Activated CD8-positive, alpha-beta memory T cell treated with anti-CD3 and anti-CD28 coated beads for 24 hours (primary cell): ENCODE results near the gene CBARP.

Experiments
- DNase-seq: peaks from one replicate; pipeline ENCODE4 v3.0.0-alpha.2; 2020

Gene CBARP

DNA sequence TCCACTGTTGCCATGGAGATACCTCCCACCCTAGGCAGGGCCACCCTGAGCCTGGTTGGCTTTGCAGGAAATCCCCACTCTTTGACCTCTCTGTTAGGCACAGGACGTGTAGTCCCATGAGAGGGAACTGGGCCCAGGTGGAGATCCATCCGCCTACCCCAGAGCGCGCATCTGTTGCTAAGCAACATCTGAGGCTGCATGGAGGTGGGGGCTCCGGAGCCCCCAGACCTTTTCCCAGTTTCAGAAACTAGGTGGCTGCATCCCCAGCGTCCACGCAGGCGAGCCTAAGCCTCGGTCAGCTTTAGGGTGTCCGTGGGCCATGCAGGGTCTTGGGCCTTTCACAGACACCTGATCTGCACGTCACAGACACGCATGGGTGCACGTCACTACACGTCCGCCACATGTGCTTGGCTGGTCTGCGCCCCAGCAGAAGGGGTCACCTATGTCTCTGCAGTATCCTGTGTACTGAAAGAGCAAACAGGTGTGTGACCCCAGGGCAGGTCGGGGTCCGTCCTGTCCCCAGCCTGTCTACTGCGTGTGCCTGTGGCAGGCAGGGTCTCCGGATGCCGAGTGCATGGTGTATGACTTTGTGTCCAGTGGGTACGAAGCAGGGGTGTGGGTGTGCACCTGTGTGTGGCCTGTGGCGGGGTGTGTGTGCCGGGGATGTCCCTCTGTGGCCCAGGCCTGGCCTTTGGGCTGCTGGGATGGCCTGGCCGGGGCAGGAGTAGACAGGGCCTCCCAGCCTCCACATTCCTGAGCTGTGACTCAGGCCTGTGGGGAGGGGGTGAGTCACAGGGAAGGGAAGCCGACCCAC, 27.2 kb upstream of the CBARP start:
- DNase-seq: no peak

DNA sequence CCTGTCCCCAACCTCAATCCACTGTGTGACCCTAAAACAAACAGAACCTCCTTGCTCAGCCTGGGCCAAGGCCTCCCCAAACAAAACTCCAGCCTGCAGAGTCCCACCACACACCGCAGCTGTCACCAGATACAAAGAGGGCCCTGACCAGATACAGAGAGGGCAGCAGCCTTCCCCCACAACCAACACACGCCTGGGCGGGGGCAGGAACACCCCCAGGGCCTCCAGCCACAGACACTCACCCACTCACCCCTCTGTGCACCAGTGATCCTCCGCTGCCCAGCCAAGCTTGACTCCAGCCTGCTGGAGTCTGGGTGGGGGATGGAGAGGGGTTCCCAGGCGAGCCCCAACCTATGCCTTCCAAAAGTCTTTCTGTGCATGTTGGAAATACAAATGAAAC, 25.4 kb upstream of the CBARP start:
- DNase-seq: no peak

DNA sequence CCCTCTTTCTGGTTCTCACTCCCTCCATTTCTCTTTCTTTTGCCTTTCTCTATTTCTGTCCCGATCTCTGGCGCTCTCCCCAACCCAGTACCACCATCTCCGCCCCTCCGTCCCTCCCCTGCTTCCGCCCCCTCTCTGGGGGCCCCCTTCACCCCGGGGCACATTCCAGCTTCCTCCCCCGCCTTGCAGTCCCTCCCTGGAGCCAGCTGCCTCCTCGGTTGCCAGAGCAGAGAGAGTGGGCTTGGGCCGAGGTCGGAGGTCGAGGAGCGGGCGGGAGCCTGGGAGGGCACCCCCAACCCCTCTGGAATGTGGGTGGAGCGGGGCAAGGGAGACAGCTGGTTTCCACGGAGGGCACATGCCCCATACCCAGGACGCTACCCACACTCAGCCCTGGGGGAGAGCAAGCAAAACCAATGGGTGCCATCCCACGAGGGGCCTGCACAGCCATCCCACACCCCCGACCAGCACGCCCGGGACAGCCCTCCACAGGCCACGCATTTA, 24.9 kb upstream of the CBARP start:
- DNase-seq: no peak

DNA sequence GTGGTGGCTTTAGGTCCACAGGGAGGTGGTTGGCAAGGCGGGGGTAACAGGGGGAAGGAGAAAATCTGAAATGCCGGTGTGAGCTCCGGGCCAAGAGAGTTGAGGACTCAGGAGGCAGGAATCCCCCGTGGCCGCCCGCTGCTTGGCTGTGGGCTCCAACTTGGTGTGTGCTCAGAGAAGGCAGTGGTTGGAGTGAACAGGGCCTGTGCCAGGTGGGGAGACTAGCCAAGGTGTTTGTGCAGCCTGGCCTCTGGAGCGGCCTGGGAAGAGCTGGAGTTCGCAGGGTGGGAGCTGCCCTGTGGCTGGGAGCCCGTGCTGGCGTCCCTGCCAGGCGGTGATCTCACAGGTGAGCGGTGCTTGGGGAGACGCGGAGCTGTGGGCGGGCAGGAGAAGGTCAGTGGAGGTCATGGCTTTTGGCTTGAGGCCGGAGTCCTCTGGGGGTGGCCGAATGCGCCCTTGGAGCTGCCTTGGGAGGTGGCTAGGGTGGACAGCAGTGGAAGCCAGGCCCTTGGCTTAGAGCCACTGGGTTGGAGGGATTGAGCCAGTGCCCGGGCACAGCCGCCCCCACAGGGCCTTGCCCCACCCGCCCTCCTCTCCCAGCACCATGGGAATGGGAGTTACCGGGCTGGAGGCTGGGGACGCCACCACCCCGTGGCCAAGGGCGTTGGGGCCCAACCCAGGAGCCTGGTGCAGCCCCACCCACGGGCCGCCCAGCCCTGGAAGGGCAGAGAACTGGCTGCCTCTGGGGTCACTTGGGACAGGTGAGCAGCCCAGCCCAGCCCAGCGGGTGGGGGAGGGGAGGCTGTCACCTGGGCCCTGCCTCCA, 24.2 kb upstream of the CBARP start:
- DNase-seq: no peak

DNA sequence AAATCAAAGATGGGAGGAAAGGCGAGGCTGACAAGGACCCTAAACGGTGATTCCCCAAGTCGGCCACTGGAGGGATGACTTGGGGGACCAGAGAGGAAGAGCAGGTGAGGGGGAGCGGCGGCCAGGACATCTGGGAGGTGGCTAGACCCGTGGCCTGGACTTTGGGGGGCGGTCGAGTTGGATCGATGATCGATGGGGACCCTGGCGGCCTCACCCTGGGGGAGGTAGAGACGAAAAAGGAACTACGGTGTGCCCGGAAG, 23.7 kb upstream of the CBARP start:
- no peak for DNase-seq

DNA sequence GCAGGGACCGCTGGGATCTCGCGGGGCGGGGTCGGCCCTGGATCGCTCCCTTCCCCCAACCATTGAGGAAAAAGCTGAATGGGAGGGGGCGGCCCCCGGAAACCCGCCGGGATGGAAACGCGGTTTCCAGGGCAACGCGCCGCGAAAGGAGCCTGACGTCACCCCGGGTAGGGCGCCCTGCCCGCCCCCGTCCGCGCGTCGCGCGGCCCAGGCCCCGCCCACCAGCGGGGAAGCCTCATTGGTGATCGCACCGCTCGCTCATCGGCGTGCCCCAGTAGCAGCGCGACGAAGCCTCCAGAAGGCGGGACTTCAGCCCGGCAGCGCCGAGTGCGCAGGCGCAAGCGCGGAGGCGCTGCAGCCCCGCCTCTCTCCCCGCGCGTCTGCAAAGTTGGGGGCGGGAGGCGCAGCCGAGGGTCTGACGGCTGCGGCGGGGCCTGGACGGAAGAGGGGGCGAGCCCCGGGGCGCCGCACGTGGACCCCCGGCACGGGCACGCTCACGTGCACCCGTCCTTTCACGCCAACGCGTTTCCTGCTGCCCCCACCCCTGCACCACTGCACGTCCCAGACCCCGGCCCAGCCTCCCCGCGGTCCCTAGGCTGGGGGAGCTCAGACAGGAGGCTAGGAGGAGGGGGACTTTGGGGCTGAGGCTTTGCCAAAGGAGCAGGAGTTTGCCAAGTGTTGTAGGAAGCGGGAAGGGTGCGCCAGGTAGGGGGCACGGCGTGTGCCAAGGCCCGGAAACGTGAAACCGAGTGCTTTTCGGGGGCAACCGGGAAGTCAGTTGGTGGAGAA, 23.1 kb upstream of the CBARP start:
- DNase-seq: peak; percentile 98

DNA sequence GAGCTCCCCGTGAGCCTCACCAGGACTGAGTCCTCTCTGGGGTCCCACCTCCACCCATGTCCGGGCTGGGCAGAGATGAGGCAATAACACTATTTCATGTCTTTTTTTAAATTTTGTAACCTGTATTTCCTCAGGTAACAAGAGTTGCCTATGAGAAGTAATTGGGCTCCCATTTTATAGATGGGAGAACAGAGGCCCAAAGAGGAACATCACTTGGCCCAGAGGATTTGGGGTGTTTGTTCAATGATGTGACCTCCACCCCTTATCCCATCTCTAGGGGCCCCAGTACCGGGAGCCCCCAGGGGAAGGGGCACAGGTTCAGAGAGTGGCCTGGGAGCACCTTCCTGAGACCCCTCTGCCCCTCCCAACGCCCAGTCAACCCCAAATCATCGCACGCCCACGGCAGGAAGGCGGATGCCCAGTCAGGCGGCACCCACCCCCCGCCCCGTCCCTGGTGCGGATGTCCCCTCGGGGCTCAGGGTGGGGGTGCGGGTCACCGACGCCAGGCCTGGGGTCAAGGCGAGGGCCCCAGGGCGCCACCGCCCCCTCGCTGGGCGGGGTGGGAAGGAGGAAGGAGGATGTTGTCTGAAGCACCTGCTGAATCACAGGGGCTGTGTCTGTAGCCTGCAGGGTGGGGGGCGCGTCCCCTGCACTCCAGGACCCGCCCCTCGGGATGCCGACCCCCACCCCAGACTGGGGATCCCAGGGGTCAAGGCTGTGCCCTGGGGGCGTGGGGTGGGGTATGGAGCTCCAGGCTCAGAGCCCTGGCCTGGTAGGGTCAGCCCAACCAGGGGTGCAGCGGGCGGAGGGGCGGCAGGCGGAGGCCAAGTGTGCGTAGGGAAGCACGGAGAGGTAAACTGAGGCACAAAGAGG, 22.3 kb upstream of the CBARP start:
- DNase-seq: no peak

DNA sequence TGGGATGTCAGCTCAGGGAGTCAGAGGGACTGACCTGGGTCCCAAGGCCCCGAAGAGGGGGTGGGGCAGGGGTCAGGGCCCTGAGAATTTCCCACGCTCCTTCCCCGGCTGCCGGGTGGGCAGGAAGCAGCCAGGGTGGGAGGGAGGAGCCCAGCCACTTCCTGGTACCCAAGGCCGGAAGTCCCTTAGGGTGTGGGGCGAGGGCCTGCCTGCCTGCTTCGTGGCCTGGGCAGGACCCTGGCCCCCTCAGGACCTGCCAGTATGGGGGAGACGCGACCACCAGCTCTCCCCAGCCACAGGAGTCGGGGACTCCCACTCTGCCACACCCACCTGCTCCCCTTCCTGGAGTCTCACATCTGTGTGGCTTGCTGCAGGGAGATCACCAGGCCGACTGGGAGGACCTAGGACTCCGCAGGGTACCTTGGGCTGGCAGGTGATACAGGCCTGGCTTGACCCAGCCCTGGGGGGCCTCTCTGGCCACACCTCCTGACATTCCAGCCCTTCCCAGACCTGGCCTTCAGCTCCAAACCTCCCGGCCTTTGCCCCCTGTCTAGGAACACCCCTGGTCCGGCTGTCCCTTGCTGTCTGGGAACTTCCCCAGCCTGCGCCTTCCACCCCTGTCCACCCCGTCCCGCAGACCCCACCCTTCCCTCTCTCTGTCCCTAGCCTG, 21.5 kb upstream of the CBARP start:
- peak; percentile 89 for DNase-seq

DNA sequence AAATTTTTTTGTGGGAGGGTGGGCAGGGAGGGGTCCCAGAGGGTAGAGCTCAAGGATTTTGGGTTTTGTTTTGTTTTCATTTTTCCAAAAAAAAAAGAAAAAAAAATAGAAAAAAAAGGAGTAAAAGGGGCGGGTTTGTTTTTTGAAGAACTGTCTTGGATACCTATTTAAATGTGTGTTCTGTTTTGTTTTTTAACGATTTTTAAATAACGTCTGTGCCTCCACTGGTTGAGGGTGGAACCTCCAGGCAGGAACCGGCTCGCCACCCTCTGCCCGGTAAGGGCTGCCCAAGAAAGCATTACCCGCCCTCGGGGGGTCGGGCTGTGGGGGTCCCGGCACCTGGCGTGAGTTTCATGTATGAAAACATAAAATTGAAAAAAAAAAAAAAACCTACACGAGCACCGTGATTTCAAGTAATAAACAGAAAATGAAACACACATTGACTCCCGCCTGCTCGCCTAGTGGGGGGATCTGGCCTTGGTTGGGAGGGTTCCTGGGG, 21.0 kb upstream of the CBARP start:
- no peak for DNase-seq

DNA sequence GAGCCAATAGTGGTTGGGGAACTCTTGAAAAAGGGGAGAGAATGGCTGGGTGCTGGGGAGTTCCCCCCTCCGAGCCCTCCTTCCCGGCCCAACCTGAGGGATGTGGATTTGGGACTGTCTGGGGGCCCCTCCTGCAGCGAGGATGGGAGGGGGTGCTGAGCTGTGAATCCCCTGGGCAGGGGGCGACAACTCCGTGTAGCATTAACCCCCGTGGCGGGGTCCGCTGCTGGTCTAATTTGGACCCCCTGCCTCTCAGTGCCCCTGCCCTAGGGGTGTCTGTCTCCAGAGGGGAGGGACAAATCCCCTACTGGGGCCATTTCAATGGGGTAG, 20.3 kb upstream of the CBARP start:
- DNase-seq: no peak

DNA sequence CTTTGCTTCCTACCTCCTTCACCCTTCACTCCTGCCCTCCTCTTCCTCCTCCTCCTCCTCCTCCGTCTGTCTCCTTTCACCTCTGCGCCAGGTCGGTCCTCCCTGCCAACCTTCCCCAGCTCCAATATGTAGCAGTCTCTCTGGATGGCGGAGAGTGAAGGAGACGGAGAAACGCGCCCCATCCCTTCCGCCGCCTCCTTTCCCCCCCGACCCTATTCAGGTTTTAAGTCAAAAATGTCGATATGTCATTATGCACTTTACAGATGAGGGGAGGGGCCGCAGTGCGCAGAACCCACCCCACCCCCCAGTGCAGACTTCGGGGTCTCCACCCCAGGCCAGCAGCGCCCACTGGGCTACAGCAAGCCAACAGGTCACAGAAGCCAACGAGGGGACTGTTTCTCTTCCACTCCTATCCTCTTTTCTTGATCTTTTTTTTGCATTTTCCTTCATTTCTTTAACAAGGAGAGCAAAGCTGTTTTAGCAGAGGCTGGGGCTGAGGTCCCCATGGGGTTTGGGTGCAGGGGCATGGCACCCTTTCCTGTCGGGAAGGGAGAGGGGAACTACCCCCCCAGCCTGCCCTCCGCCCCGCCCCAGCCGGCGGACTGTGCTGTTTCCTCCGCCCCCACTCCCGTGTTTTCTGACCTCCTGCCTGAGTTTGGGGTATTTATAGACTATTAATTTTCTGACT, 19.8 kb upstream of the CBARP start:
- no peak for DNase-seq

DNA sequence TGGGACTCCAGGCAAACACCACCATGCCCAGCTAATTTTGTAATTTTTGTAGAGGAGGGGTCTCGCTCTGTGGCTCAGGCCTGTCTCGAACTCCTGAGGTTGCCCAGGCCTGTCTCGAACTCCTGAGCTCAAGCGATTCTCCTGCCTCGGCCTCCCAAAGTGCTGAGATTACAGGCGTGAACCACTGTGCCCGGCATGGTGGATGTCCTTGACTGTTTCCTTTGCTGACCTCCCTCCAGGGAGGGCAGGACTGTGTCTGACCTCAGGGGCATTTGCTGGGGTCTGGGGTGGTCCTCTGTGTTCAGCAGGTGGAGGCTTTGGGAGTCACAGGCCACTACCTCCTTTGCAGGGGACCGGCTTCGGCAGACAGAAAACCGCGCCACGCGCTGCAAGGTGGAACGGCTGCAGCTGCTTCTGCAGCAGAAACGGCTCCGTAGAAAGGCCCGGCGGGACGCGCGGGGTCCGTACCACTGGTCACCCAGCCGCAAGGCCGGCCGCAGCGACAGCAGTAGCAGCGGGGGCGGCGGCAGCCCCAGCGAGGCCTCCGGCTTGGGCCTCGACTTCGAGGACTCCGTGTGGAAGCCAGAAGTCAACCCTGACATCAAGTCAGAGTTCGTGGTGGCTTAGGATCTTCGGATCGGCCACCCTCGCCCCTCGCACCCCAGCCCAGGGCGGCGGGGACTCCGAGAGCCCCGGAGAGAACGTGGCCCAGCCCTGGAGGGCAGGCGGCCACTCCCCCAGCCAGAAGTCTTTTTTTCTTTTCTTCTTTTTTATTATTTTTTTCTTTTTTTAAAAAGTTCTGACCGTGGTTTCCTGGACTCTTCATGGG, 19.1 kb upstream of the CBARP start:
- DNase-seq: no peak

DNA sequence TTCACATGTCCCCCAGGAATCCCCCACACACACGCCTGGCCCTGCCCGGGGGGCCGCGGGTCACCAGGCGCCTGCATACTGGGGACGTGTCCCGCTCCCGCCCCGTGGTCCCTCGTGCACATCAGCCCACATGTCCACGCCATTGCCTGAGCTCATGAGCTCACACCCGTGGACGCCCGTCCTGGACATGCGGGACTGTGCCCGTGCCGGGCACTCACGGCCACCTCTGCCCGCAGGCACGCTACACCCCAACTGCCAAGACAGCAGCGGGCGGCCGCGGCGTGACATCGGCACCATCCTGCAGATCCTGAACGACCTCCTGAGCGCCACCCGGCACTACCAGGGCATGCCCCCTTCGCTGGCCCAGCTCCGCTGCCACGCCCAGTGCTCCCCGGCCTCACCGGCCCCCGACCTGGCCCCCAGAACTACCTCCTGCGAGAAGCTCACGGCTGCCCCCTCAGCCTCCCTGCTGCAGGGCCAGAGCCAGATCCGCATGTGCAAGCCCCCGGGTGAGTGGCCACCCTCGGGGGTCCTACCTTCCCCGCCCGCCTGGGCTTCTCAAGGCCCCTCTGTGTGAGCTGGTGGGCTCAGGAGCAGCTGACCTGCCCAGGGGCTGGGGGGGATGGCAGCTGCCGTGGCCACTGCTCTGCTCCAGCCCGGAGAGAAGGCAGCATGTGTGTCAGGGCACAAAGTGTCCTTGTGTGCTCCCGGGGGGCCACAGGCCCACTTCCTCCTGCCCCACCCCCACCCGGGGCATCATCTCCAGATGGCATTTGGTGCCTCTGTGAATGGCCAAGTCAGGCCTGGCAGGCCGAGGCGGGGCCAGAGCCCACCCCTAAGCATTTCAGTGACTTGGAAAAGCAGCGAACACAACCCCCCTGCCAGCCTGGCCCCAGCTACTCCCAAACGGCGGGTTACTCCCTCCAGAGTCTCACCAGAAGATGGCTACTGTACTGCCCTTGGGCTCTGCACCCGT, 17.7 kb upstream of the CBARP start:
- DNase-seq: no peak

DNA sequence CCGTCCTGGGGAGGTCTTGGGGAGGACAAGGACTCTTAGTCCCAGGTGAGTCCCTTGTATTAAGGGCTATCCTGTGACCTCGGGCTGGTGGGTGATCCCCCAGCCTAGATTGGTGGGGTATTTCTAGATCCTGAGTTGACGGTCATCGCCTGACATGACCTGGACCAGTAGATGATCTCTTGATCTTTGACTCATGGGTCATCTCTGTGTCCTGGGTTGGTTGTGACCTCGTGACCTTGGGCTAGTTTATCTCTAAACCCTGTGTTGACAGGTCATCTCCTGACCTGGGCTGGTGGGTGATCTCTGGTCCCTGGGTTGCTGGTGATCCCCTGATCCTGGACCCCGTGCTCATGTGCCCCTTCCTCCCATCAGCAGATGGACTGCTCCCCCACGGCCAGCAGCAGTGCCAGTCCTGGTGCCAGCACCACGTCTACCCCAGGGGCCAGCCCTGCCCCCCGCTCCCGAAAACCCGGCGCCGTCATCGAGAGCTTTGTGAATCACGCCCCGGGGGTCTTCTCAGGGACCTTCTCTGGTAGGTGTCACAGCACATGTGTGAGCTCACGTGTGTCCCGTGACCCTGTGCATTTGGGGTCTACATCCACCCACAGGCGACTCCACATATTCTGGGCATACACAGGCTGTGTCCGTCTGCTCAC, 16.9 kb upstream of the CBARP start:
- no peak for DNase-seq

DNA sequence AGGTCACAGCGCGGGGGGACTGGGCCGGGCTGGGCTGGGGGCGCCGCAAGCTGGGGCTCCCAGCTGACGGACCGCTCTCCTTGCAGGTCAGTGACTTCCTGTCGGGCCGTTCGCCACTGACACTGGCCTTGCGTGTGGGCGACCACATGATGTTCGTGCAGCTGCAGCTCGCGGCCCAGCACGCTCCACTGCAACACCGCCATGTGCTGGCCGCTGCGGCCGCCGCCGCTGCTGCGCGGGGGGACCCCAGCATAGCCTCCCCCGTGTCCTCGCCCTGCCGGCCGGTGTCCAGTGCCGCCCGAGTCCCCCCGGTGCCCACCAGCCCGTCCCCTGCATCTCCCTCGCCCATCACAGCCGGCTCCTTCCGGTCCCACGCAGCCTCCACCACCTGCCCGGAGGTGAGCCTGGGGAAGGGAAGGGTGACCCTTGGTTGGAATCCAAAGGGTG, 16.3 kb upstream of the CBARP start:
- no peak for DNase-seq

DNA sequence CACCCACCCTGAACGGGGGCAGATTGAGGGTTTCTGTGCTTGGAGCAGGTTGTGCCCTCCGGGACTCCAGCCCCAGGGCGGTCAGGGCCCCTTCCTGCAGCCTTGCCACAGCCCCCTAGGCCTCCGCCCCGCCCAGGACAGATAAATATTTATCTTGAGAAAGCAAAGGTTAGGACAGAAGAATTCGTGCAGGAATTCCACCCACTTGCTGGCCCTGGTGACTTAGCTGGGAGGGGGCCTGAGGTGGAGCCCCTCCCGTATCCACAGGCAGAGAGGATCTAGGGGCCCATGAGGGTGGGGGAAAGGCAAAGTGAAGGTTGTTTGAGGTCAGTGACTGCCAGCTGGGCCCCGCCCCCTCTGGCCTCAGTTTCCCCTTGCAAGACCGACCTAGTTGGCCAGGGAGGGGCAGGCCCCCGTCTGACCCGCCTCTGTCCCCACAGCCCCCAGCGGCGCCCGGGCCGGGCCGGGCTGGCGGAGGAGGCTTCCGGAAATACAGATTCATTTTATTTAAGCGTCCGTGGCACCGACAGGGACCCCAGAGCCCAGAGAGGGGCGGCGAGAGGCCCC, 15.8 kb upstream of the CBARP start:
- no peak for DNase-seq

DNA sequence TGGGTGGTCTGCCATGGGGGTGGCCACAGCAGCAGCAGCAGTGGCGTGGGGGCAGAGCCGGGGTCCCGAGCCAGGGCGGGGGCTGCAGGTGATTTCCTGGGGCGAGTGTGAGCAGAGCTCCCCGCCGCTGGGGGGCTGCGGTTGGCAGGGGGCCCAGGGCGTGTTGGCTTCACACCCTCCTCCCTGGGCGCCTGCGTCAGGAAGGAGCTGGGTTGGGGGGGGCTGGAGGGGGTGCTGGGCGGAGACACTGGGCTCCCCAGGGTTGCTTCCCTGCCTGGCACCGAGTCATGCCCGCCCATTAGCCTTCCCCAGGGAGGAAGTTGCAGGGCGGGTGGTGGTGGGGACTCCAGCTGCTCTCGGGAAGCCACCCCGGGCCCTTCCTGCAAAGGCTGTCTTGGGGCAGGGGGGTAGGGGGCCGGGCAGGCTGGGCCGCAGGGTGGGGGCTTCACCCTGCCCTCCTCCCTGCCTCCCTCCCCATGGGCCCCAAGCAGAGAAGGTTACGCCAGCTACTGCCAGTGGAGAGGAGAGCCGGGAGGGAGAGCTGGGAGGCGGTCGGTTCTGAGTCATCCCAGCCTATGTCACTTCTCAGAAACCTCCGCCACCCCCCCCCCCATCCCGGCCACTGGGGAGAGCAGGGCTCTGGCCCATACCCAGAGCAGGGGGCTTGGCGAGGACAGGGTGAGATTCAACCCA, 15.2 kb upstream of the CBARP start:
- peak; percentile 85 for DNase-seq
